Measurements from ENCODE around the gene CCDC12. TPM values are rescaled to one million over a fixed set of nuclear protein-coding genes. Genes with fewer than 3 reads are reported as not detected.
"Not testable (repeated sequence)": the region's sequence is repeated elsewhere in the genome, so short reads cannot be mapped to it uniquely, and the experiment has no call there.

The CCDC12 gene
- total and polyA plus RNA-seq, 2 of the 13 experiments (the other 11 are each of a cell fraction or from before 2014, with no cell fraction given): 30.1 to 49.5 TPM

GRCh38 chr3:46913644-46914043, 62.9 kb downstream of the CCDC12 start (continued):
- TF ChIP-seq ZNF747 (CRISPR knock-in tag; IDR thresholded peaks at IDR 0.05; ENCODE audit: borderline replicate concordance) (no peak), RFXANK (CRISPR knock-in tag; IDR thresholded peaks at IDR 0.05) (no peak)

GRCh38 chr3:46912986-46913385, 63.6 kb downstream of the CCDC12 start:
- CTCF ChIA-PET (ENCODE audit: low intra/inter-chr PET ratio, low total read pairs): no interaction called here
- FAIRE-seq (no peak), ATAC-seq (no peak), DNase-seq (ENCODE audit: low spot score) (no peak)
- Histone ChIP-seq H4K20me1 (ENCODE audit: insufficient read depth, low read length) (no peaks in the 10 kb centered on the region), H3K27me3 (ENCODE audit: control insufficient read depth in 1 of 2, insufficient read depth in 2 of 2, low read length in 2 of 2) (peaks cover 0 to 7% of the 10 kb centered on the region in 2 experiments; a peak in 1 of 5 replicates), H3K4me2 (ENCODE audit: low read depth, low read length) (no peak overlapping the region), H3K4me3 (replicated peaks in 1 of 3; ENCODE audit: insufficient read depth in 1 of 3, low read depth in 2 of 3, low read length in 3 of 3) (no peak overlapping the region), H3K9ac (ENCODE audit: insufficient read depth, low read depth, low read length) (no peak overlapping the region), H3K27ac (ENCODE audit: extremely low read length, insufficient read depth, low read length) (no peak overlapping the region), H2AFZ (ENCODE audit: low read length) (no peak overlapping the region), H3K9me3 (ENCODE audit: low read length) (no peaks in the 10 kb centered on the region; the same call in 1 of the 2 replicates), H3K79me2 (ENCODE audit: insufficient read depth, low read length) (no peaks in the 10 kb centered on the region), H3K4me1 (ENCODE audit: insufficient read depth, low read length) (peaks cover 15% of the 10 kb centered on the region), H3K36me3 (replicated peaks in 1 of 2; ENCODE audit: control insufficient read depth in 1 of 2, insufficient read depth in 2 of 2, low read length in 2 of 2) (peaks cover 3 to 8% of the 10 kb centered on the region in 2 experiments; a peak in 2 of 5 replicates)
- no TSS peak for BruUV-seq (replicated peaks)
- intact Hi-C loops (cut with micrococcal nuclease; ENCODE audit: unreplicated experiment) (no loop called here), in situ Hi-C loops (cut with HindIII; ENCODE audit: extremely low pct_ligation_motif_present, low pct_unique_long_range_greater_than_20kb) (no loop called here)
- POLR2A ChIA-PET: no interaction called here
- no peak for TF ChIP-seq ZMYM2 (CRISPR knock-in tag; IDR thresholded peaks at IDR 0.05)
- no peak for TF ChIP-seq CC2D1A (CRISPR knock-in tag; IDR thresholded peaks at IDR 0.05)
- no peak for TF ChIP-seq ZNF564 (CRISPR knock-in tag; IDR thresholded peaks at IDR 0.05)
- no peak for TF ChIP-seq BCL6 (CRISPR knock-in tag; IDR thresholded peaks at IDR 0.05)
- TF ChIP-seq ZNF350 (CRISPR knock-in tag; IDR thresholded peaks at IDR 0.05; ENCODE audit: borderline replicate concordance, low read depth): no peak
- TF ChIP-seq DNMT1 (CRISPR knock-in tag; IDR thresholded peaks at IDR 0.05): no peak
- no peak for TF ChIP-seq ZHX1 (CRISPR knock-in tag; IDR thresholded peaks at IDR 0.05; ENCODE audit: low read depth)
- no peak for TF ChIP-seq SRF (IDR thresholded peaks at IDR 0.05; ENCODE audit: low read depth, low read length)
- no peak for TF ChIP-seq ZNF34 (CRISPR knock-in tag; IDR thresholded peaks at IDR 0.05; ENCODE audit: borderline replicate concordance)
- no peak for TF ChIP-seq HMG20B (CRISPR knock-in tag; conservative IDR thresholded peaks at IDR 0.05)
- no peak for TF ChIP-seq POLR2AphosphoS2 (IDR thresholded peaks at IDR 0.05; ENCODE audit: low read depth, low read length)
- 95% methylated on average over 3 of the region's 3 CpGs for WGBS (ENCODE audit: low lambda C conversion rate)

GRCh38 chr3:46910914-46911313, 65.6 kb downstream of the CCDC12 start:
- H3K9ac ChIP-seq (ENCODE audit: insufficient read depth, low read depth, low read length); H2AFZ ChIP-seq (ENCODE audit: low read length); intact Hi-C loops (cut with micrococcal nuclease; ENCODE audit: unreplicated experiment); H3K9me3 ChIP-seq (ENCODE audit: low read length); POLR2A ChIA-PET; H3K4me2 ChIP-seq (ENCODE audit: low read depth, low read length); FAIRE-seq; H3K27ac ChIP-seq (ENCODE audit: extremely low read length, insufficient read depth, low read length); BruUV-seq (replicated peaks); ATAC-seq; DNase-seq (ENCODE audit: low spot score); H3K36me3 ChIP-seq (replicated peaks in 1 of 2; ENCODE audit: control insufficient read depth in 1 of 2, insufficient read depth in 2 of 2, low read length in 2 of 2); CTCF ChIA-PET (ENCODE audit: low intra/inter-chr PET ratio, low total read pairs); H3K79me2 ChIP-seq (ENCODE audit: insufficient read depth, low read length); H3K4me3 ChIP-seq (replicated peaks in 1 of 3; ENCODE audit: insufficient read depth in 1 of 3, low read depth in 2 of 3, low read length in 3 of 3); H4K20me1 ChIP-seq (ENCODE audit: insufficient read depth, low read length); in situ Hi-C loops (cut with HindIII; ENCODE audit: extremely low pct_ligation_motif_present, low pct_unique_long_range_greater_than_20kb): not testable (repeated sequence)
- Histone ChIP-seq H3K27me3 (ENCODE audit: control insufficient read depth in 1 of 2, insufficient read depth in 2 of 2, low read length in 2 of 2) (peaks cover 0 to 14% of the 10 kb centered on the region in 2 experiments; a peak in 1 of 5 replicates), H3K4me1 (ENCODE audit: insufficient read depth, low read length) (peaks cover 10% of the 10 kb centered on the region)
- 69% methylated on average over 10 of the region's 10 CpGs for WGBS (ENCODE audit: low lambda C conversion rate)
